Measurements from ENCODE around the gene MARK2.

MARK2 gene

GRCh38 chr11:63813563-63814382, 25.1 kb upstream of the MARK2 start:
- peaks cover 3% of the 10 kb centered on the region for H3K4me1 ChIP-seq (ENCODE audit: control insufficient read depth, insufficient read depth, low read length)
- peaks cover 27% of the 10 kb centered on the region for H3K36me3 ChIP-seq (ENCODE audit: control insufficient read depth, insufficient read depth, low read length)
- H3K27me3 ChIP-seq (ENCODE audit: control insufficient read depth, insufficient read depth, low read length): peaks cover 3% of the 10 kb centered on the region
- H3K9ac ChIP-seq (ENCODE audit: low read depth, low read length): peak overlapping the region; percentile 88
- H3K9me3 ChIP-seq (ENCODE audit: control insufficient read depth, insufficient read depth, low read length): no peaks in the 10 kb centered on the region
- H3K4me3 ChIP-seq (ENCODE audit: low read depth, low read length): peak overlapping the region; percentile 65

DNA sequence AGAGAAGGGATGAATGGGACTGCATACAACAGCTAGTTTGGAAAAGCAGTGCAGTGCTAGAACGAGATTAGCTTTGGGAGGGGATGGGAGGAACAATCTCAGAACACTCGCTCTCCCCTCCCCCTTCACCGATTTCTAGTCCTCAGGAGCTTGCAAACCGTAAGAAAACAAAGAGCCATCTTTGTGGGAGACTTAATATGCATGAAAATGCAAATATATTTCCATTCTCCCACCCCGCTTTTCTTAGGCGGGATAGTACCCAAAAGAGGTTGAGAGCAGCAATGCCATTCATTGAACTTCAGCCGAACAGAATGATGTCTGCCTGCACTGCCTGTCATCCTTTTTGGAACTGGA, 24.6 kb upstream of the MARK2 start:
- H3K4me3 ChIP-seq (ENCODE audit: low read depth, low read length): peak overlapping the region; percentile 65
- no peaks in the 10 kb centered on the region for H3K9me3 ChIP-seq (ENCODE audit: control insufficient read depth, insufficient read depth, low read length)
- H3K9ac ChIP-seq (ENCODE audit: low read depth, low read length): peak overlapping the region; percentile 88
- H3K4me1 ChIP-seq (ENCODE audit: control insufficient read depth, insufficient read depth, low read length): peaks cover 3% of the 10 kb centered on the region
- H3K36me3 ChIP-seq (ENCODE audit: control insufficient read depth, insufficient read depth, low read length): peaks cover 29% of the 10 kb centered on the region
- peaks cover 3% of the 10 kb centered on the region for H3K27me3 ChIP-seq (ENCODE audit: control insufficient read depth, insufficient read depth, low read length)

DNA sequence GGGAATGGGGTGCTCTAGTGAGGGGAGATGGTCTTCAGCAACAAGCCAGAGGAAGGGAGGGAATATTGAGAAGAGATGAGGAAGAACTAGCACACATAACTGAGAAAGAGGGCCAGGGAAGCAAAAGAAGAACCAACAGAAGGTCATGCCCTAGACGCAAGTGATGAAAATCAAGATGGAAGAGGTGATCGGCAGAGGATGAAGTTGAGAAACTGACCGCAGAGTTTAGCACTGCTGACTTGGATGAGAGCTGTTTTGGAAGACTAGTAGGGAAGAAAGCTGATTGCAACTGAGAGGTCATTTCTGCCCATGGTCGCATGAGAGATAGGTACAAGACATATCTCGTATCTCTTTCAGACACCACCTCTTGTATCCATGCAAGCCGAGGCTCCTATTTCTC, 22.7 kb upstream of the MARK2 start:
- H3K36me3 ChIP-seq (ENCODE audit: control insufficient read depth, insufficient read depth, low read length): peaks cover 40% of the 10 kb centered on the region
- H3K9me3 ChIP-seq (ENCODE audit: control insufficient read depth, insufficient read depth, low read length): no peaks in the 10 kb centered on the region
- H3K9ac ChIP-seq (ENCODE audit: low read depth, low read length): no peak overlapping the region
- no peak overlapping the region for H3K4me3 ChIP-seq (ENCODE audit: low read depth, low read length)
- peaks cover 3% of the 10 kb centered on the region for H3K27me3 ChIP-seq (ENCODE audit: control insufficient read depth, insufficient read depth, low read length)
- H3K4me1 ChIP-seq (ENCODE audit: control insufficient read depth, insufficient read depth, low read length): peaks cover 3% of the 10 kb centered on the region

DNA sequence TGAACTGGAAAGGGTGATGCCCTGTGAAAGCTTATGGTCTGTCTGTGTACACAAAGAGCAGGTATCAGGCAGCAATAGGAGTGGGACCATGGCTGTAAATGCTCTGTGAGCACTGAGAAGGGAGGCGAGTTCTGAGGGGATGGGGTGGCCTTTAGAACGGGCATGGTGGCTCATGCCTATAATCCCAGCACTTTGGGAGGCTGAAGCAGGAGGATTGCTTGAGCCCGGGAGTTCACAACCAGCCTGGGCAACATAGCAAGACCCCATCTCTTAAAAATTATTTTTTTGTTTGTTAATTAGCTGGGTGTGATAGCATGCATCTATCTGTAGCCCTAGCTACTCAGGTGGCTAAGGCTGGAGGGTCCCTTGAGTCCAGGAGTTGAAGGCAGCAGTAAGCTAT, 22.2 kb upstream of the MARK2 start:
- H3K9ac ChIP-seq (ENCODE audit: low read depth, low read length): no peak overlapping the region
- H3K9me3 ChIP-seq (ENCODE audit: control insufficient read depth, insufficient read depth, low read length): no peaks in the 10 kb centered on the region
- no peak overlapping the region for H3K4me3 ChIP-seq (ENCODE audit: low read depth, low read length)
- peaks cover 45% of the 10 kb centered on the region for H3K36me3 ChIP-seq (ENCODE audit: control insufficient read depth, insufficient read depth, low read length)
- peaks cover 3% of the 10 kb centered on the region for H3K4me1 ChIP-seq (ENCODE audit: control insufficient read depth, insufficient read depth, low read length)
- peaks cover 3% of the 10 kb centered on the region for H3K27me3 ChIP-seq (ENCODE audit: control insufficient read depth, insufficient read depth, low read length)

GRCh38 chr11:63817758-63818498, 21.0 kb upstream of the MARK2 start:
- Histone ChIP-seq H3K36me3 (ENCODE audit: control insufficient read depth, insufficient read depth, low read length) (peaks cover 55% of the 10 kb centered on the region), H3K9ac (ENCODE audit: low read depth, low read length) (no peak overlapping the region), H3K9me3 (ENCODE audit: control insufficient read depth, insufficient read depth, low read length) (no peaks in the 10 kb centered on the region), H3K4me1 (ENCODE audit: control insufficient read depth, insufficient read depth, low read length) (peaks cover 3% of the 10 kb centered on the region), H3K4me3 (ENCODE audit: low read depth, low read length) (no peak overlapping the region), H3K27me3 (ENCODE audit: control insufficient read depth, insufficient read depth, low read length) (no peaks in the 10 kb centered on the region)

GRCh38 chr11:63818609-63819008, 20.3 kb upstream of the MARK2 start:
- Histone ChIP-seq H3K4me1 (ENCODE audit: control insufficient read depth, insufficient read depth, low read length) (peaks cover 3% of the 10 kb centered on the region), H3K36me3 (ENCODE audit: control insufficient read depth, insufficient read depth, low read length) (peaks cover 55% of the 10 kb centered on the region), H3K4me3 (ENCODE audit: low read depth, low read length) (no peak overlapping the region), H3K9me3 (ENCODE audit: control insufficient read depth, insufficient read depth, low read length) (no peaks in the 10 kb centered on the region), H3K27me3 (ENCODE audit: control insufficient read depth, insufficient read depth, low read length) (no peaks in the 10 kb centered on the region), H3K9ac (ENCODE audit: low read depth, low read length) (no peak overlapping the region)

- Histone ChIP-seq H3K36me3 (ENCODE audit: control insufficient read depth, insufficient read depth, low read length) (peaks cover 66% of the 10 kb centered on the region), H3K9me3 (ENCODE audit: control insufficient read depth, insufficient read depth, low read length) (no peaks in the 10 kb centered on the region), H3K27me3 (ENCODE audit: control insufficient read depth, insufficient read depth, low read length) (no peaks in the 10 kb centered on the region), H3K9ac (ENCODE audit: low read depth, low read length) (no peak overlapping the region), H3K4me3 (ENCODE audit: low read depth, low read length) (no peak overlapping the region), H3K4me1 (ENCODE audit: control insufficient read depth, insufficient read depth, low read length) (no peaks in the 10 kb centered on the region)
Observed at GRCh38 chr11:63821411-63821810, 17.5 kb upstream of the MARK2 start.

DNA sequence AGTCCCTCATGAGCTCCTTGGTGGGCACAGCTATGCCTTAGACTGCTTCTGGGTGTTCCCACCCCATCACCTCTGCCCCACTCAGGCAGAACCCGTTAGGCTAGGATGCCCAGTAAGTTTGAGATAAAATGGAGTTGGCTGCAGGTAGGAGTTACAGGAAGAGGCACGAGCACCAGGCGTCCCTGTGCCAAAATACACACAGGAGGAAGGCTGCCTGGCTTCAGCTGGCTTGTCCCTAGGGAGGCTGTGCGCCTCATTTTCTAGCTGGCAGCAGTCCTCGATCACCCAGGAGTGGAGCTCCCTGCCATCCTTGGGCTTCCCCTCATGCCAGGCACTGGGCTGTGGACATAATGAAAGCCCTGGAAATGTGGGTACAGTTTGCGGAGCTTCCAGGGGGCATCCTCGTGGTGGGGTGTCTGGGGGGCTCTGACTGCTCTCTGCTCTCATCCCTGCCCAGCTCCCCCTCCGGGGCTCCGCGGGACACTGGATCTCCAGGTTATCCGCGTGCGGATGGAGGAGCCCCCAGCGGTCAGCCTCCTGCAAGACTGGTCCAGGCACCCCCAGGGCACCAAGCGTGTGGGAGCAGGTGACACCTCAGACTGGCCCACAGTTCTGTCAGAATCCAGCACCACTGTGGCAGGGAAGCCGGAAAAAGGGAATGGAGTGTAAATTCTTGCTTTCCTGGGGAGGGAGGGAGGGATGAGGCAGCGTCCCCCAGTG, 12.3 kb upstream of the MARK2 start:
- peaks cover 36% of the 10 kb centered on the region for H3K36me3 ChIP-seq (ENCODE audit: control insufficient read depth, insufficient read depth, low read length)

DNA sequence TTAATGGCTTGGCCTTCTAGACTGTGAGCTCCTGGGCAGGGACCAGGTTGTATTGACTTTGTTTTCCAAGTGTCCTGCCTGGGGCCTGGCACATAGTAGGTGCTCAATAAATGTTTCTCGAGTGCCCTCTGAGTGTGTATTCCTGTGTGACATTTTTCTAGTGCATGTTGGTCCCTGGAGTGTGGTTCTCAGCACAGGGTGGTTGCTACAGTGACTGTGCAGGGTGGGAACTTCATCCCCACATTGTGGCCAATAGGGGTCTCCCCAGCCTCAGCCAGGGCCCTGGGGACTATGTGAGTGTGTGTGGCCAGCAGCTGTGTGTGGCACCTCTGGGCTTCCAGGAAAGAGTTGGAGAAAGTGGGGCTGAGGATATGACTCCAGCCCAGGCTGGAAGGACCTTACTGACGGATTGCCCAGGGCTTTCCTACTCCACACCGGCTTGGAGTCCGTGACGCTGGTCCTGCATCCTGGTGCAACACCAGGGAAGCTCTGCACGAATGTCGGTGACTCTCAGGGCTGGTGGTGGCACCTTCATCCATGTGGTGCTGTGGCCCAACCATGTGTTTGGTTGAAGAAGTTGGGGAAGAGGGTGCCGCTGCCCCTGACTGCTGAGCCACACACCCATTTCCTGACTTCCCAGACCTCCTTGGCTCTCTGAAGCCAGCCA, 9.0 kb upstream of the MARK2 start:
- Histone ChIP-seq H3K36me3 (ENCODE audit: control insufficient read depth, insufficient read depth, low read length) (peaks cover 15% of the 10 kb centered on the region), H3K9ac (ENCODE audit: low read depth, low read length) (no peak overlapping the region), H3K4me1 (ENCODE audit: control insufficient read depth, insufficient read depth, low read length) (peaks cover 10% of the 10 kb centered on the region), H3K27me3 (ENCODE audit: control insufficient read depth, insufficient read depth, low read length) (no peaks in the 10 kb centered on the region), H3K9me3 (ENCODE audit: control insufficient read depth, insufficient read depth, low read length) (no peaks in the 10 kb centered on the region), H3K4me3 (ENCODE audit: low read depth, low read length) (no peak overlapping the region)

More for the DNA sequence above, 12.3 kb upstream of the MARK2 start:
- Histone ChIP-seq H3K4me1 (ENCODE audit: control insufficient read depth, insufficient read depth, low read length) (peaks cover 7% of the 10 kb centered on the region), H3K27me3 (ENCODE audit: control insufficient read depth, insufficient read depth, low read length) (no peaks in the 10 kb centered on the region), H3K9ac (ENCODE audit: low read depth, low read length) (no peak overlapping the region), H3K4me3 (ENCODE audit: low read depth, low read length) (no peak overlapping the region), H3K9me3 (ENCODE audit: control insufficient read depth, insufficient read depth, low read length) (no peaks in the 10 kb centered on the region)

DNA sequence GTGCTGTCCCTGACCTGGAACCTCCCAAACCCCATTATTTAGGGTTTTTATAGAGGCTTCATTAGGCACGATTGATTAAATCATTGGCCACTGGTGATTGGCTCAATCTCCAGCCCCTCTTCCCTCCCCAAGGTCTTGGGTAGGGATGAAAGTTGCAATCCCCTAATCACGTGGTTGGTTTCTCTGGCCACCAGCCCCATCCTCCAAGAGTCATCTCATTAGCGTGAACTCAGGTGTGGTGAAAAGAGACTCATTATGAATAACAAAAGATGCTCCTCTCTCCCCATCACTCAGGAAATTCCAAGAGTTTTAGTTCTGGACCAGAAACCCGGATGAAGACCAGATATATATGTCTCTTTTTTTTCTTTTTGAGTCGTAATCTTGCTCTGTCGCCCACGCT, 7.6 kb upstream of the MARK2 start:
- Histone ChIP-seq H3K9ac (ENCODE audit: low read depth, low read length) (no peak overlapping the region), H3K36me3 (ENCODE audit: control insufficient read depth, insufficient read depth, low read length) (peaks cover 8% of the 10 kb centered on the region), H3K4me1 (ENCODE audit: control insufficient read depth, insufficient read depth, low read length) (peaks cover 10% of the 10 kb centered on the region), H3K9me3 (ENCODE audit: control insufficient read depth, insufficient read depth, low read length) (no peaks in the 10 kb centered on the region), H3K4me3 (ENCODE audit: low read depth, low read length) (no peak overlapping the region), H3K27me3 (ENCODE audit: control insufficient read depth, insufficient read depth, low read length) (no peaks in the 10 kb centered on the region)

DNA sequence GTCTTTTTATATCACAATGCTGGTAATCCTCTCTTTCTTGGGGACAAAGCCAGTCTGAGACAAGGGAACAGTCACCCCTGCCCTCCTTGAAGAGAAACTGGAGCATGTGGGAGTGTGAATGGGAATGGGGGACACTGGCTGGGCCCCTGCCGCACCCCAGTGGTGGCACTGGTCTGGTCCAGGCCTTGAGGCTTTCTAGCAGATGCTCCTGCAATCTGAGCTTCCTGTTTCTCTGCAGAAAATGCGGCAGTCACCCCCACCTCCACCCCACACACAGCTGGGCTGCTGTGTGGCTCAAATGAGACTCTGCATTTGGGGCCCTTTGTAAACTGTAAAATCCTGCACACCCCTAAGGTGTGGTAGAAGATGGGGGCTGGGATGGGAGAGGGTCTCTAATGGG, 6.6 kb upstream of the MARK2 start:
- Histone ChIP-seq H3K27me3 (ENCODE audit: control insufficient read depth, insufficient read depth, low read length) (no peaks in the 10 kb centered on the region), H3K4me1 (ENCODE audit: control insufficient read depth, insufficient read depth, low read length) (peaks cover 14% of the 10 kb centered on the region), H3K4me3 (ENCODE audit: low read depth, low read length) (no peak overlapping the region), H3K36me3 (ENCODE audit: control insufficient read depth, insufficient read depth, low read length) (peaks cover 2% of the 10 kb centered on the region), H3K9ac (ENCODE audit: low read depth, low read length) (no peak overlapping the region), H3K9me3 (ENCODE audit: control insufficient read depth, insufficient read depth, low read length) (no peaks in the 10 kb centered on the region)

Data from iPS-15b (cell line).